IPS-NIHi7 (cell line): Measurements from ENCODE around the gene SEMA5A.
"Not testable (repeated sequence)": the region's sequence is repeated elsewhere in the genome, so short reads cannot be mapped to it uniquely, and the experiment has no call there.

Source experiments
- DNase-seq: peaks from one replicate; pipeline ENCODE4 v3.0.0; 2012; ENCODE audit warnings: mixed read lengths; ENCODE audit errors: extremely low spot score

The SEMA5A gene

GRCh38 chr5:9361835-9362234, 184.0 kb downstream of the SEMA5A start:
- peak; percentile 78 for DNase-seq

- DNase-seq: no peak
Measured at GRCh38 chr5:9358961-9359685, 186.8 kb downstream of the SEMA5A start.

- DNase-seq: no peak
Measured at GRCh38 chr5:9356351-9356825, 189.5 kb downstream of the SEMA5A start.

GRCh38 chr5:9354336-9355081, 191.4 kb downstream of the SEMA5A start:
- no peak for DNase-seq

GRCh38 chr5:9353048-9353447, 192.8 kb downstream of the SEMA5A start:
- not testable (repeated sequence) for DNase-seq

- DNase-seq: no peak
Measured at GRCh38 chr5:9351546-9351945, 194.3 kb downstream of the SEMA5A start.

GRCh38 chr5:9350301-9350797, 195.5 kb downstream of the SEMA5A start:
- DNase-seq: no peak

- DNase-seq: no peak
Measured at GRCh38 chr5:9348401-9348996, 197.4 kb downstream of the SEMA5A start.

GRCh38 chr5:9347541-9348295, 198.2 kb downstream of the SEMA5A start:
- no peak for DNase-seq

- DNase-seq: no peak
Measured at GRCh38 chr5:9347032-9347431, 198.8 kb downstream of the SEMA5A start.

- no peak for DNase-seq
Measured at GRCh38 chr5:9344751-9345240, 201.1 kb downstream of the SEMA5A start.

GRCh38 chr5:9343146-9343850, 202.6 kb downstream of the SEMA5A start:
- no peak for DNase-seq

GRCh38 chr5:9342161-9342787, 203.6 kb downstream of the SEMA5A start:
- no peak for DNase-seq

GRCh38 chr5:9340085-9340484, 205.8 kb downstream of the SEMA5A start:
- no peak for DNase-seq

GRCh38 chr5:9339206-9339818, 206.6 kb downstream of the SEMA5A start:
- peak; percentile 46 for DNase-seq

GRCh38 chr5:9338796-9339195, 207.1 kb downstream of the SEMA5A start:
- no peak for DNase-seq

GRCh38 chr5:9337928-9338595, 207.8 kb downstream of the SEMA5A start:
- no peak for DNase-seq

- DNase-seq: no peak
Measured at GRCh38 chr5:9335754-9336495, 209.9 kb downstream of the SEMA5A start.

- DNase-seq: no peak
Measured at GRCh38 chr5:9335269-9335668, 210.6 kb downstream of the SEMA5A start.
